ENCODE results near the gene HPD.

- TF ChIP-seq POLR2A (IDR thresholded peaks at IDR 0.05) (no peak), CTCF (IDR thresholded peaks at IDR 0.05) (no peak), EP300 (IDR thresholded peaks at IDR 0.05) (no peak), POLR2AphosphoS5 (IDR thresholded peaks at IDR 0.05) (no peak)
Measured at GRCh38 chr12:121823727-121824115, 34.9 kb downstream of the HPD start.
